Omental fat pad (tissue), 4 donors: ENCODE results near the gene COL4A3. TPM values are rescaled to one million over a fixed set of nuclear protein-coding genes. Genes with fewer than 3 reads are reported as not detected.

Source experiments
- ATAC-seq: fragments of 150-250 bp; one replicate; pipeline ENCODE4 v1.9.1; 2016; ENCODE audit warnings: mild to moderate bottlenecking, moderate library complexity; ENCODE audit not compliant: low FRiP score
- DNase-seq: peaks from one replicate; pipeline ENCODE4 v3.0.0-alpha.2; 2019; ENCODE audit warnings: low spot score
- CTCF ChIP-seq, 3 donors: fragments of 450-650 bp; IDR thresholded peaks; one replicate each; pipeline ENCODE4 v1.5.1; 2016 to 2017; ENCODE audit warnings: antibody characterized with exemption in 3 of 3, mild to moderate bottlenecking in 3 of 3, moderate library complexity in 2 of 3
- total RNA-seq, 4 donors: library from RNA; depleted of rRNA; stranded (reverse); fragments of >200 nt; gene quantifications; one replicate each; pipeline ENCODE4 v1.1.0, GENCODE V29; 2016

COL4A3 gene
- total RNA-seq, 4 donors from 2014 or later: 0.24 to 1.7 (median 0.37) TPM

DNA sequence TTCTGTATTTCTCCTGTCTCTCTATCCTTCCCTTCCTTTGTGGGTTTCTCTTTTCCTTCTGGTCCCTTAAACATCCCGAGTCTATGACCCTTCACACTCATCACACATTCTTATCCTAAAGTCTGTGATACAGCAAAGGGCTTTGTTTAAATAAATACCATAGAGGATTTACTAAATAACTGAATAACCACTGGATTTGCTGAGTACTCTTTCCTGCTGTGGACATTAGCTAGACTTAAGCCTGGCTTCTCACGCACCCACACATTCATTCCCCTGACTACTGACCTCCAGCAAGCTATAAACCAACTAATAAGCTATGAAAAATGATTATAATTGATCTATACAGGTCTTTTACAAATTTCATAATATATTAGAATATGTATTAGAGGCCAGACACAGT is 76.6 kb downstream of the COL4A3 start:
- TF ChIP-seq CTCF (IDR thresholded peaks at IDR 0.05): no peak
- DNase-seq (no peak), ATAC-seq (no peak)

DNA sequence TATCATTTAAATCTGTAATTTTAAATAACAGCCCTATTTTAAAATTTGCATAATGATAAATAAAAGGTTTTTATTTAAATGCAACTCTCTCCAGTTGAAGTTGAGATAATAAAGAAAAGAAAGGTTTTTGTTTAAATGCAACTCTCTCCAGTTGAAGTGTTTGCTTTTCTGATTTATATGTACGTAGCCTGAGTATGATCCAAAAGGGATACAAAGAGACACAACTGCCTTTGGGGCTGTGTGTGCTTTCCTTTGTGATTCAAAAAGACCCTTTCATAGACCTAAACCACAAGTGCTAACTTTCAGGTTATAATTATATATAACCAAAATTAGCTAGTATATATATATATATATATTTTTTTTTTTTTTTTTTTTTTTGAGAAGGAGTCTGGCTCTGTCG is 84.5 kb downstream of the COL4A3 start:
- ATAC-seq (no peak), DNase-seq (no peak)
- no peak for TF ChIP-seq CTCF (IDR thresholded peaks at IDR 0.05)

DNA sequence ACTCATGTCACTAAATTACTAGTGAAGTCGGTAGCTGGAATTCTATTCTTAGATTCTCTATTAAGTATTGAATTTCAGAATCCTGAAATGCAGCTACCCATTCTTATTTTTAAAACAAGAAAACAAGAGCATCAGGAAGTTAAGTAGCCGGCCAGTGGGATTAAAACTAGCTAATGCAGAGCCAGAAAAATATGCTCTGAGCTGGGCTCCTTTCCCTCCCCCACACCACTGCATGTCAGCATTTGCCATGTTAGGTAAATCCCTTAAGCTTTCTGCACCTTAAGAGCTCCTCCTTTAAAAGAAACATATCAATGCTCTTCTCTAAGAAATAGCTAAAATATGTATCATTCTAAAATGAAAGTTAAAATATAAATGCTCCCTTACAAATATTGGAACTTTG is 88.4 kb downstream of the COL4A3 start:
- no peak for TF ChIP-seq CTCF (IDR thresholded peaks at IDR 0.05)
- no peak for ATAC-seq

GRCh38 chr2:227256605-227257004 is 92.2 kb downstream of the COL4A3 start:
- no peak for TF ChIP-seq CTCF (IDR thresholded peaks at IDR 0.05)
- DNase-seq: no peak
- no peak for ATAC-seq

More for the DNA sequence above, 88.4 kb downstream of the COL4A3 start:
- no peak for DNase-seq

DNA sequence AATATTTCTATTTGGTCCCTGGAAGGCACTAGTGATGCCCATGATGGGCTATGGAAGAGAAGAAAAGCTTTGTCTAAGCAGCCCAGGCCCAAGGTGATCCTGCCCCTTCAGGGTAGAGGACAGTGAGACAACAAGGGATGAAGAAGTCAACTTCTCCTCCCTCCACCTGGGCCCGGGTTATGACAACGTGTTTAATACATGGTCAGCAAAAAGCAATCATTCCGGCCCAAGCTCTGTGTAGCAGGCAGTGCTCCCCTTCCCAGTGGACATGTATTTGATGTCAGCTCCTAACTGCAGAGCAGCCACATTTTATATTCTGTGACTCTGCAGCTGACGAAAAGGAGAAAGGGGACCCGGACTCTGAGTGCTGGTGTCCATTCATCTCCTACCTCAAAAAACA is 93.4 kb downstream of the COL4A3 start:
- no peak for TF ChIP-seq CTCF (IDR thresholded peaks at IDR 0.05)
- ATAC-seq (no peak), DNase-seq (no peak)

DNA sequence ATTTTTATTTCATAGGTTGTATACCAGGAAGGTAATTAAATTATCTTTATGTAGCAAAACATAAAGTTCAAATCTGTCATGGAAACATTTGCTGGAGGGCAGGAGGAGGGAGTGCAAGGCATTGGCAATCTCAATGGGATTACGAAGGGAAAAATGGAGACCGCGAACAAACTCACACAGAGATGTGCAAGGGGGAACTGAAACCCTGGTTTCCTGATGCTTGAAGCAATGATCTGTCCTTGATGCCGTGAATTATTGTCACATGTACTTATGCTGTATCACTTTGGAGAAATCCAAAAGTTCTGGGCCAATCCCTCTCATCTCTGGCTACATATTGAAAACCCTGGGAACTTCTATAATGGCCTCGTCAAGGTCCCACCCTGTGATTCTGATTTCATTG is 95.6 kb downstream of the COL4A3 start:
- no peak for DNase-seq
- TF ChIP-seq CTCF (IDR thresholded peaks at IDR 0.05): no peak
- ATAC-seq: no peak

GRCh38 chr2:227267410-227268115 is 103.1 kb downstream of the COL4A3 start:
- no peak for ATAC-seq
- no peak for TF ChIP-seq CTCF (IDR thresholded peaks at IDR 0.05)

More at GRCh38 chr2:227267410-227268115, 103.1 kb downstream of the COL4A3 start:
- DNase-seq: no peak
